Caco-2 (cell line): ENCODE measurements around the gene NOBOX. TPM values are rescaled to one million over a fixed set of nuclear protein-coding genes. Genes with fewer than 3 reads are reported as not detected.

Experiments used
- BruUV-seq: library from RNA; stranded (reverse); fragments of 400-500 nt; replicated peaks from 2 replicates; lab custom pipeline; 2021; lab: Mats Ljungman, UMichigan
- CTCF ChIA-PET: fragments of 300-600 bp; sonication (Branson Sonifier 250); formaldehyde crosslinking; loops from one replicate; lab custom pipeline; 2022; ENCODE audit warnings: antibody characterized with exemption; lab: Charles Lee
- POLR2A ChIA-PET: fragments of 300-600 bp; sonication (Branson Sonifier 250); formaldehyde crosslinking; loops from one replicate; lab custom pipeline; 2022; ENCODE audit warnings: antibody characterized with exemption; lab: Charles Lee
- DNase-seq, 2 experiments: peaks; one replicate each; pipeline versions ENCODE4 v3.0.0 to v3.0.0-alpha.2; 2020 to 2022
- H3K27me3 ChIP-seq: replicated peaks from 2 replicates; pipeline ENCODE4 v1.6.0; 2011; ENCODE audit warnings: low read length; ENCODE audit not compliant: control insufficient read depth, insufficient read depth
- H3K36me3 ChIP-seq: 2 replicates; pipeline ENCODE4 v1.5.1; 2011; ENCODE audit warnings: low read length; ENCODE audit not compliant: control insufficient read depth, insufficient read depth
- H3K4me1 ChIP-seq: fragments of 250-450 bp; sonication (Bioruptor Pico); 2 replicates; pipeline ENCODE4 v1.5.1; 2020; ENCODE audit warnings: mild to moderate bottlenecking
- H3K4me3 ChIP-seq: 2 replicates; pipeline ENCODE4 v1.5.1; 2011; ENCODE audit warnings: low read depth, mild to moderate bottlenecking, control low read depth, low read length
- H3K9me3 ChIP-seq: fragments of 250-450 bp; sonication (Bioruptor Pico); 2 replicates; pipeline ENCODE4 v1.5.1; 2020; ENCODE audit warnings: mild to moderate bottlenecking, moderate library complexity
- H3K27ac Mint-ChIP-seq: one replicate; pipeline ENCODE4 v1.8.0; 2022; ENCODE audit warnings: mixed read lengths; ENCODE audit not compliant: unreplicated experiment
- H3K27me3 Mint-ChIP-seq: one replicate; pipeline ENCODE4 v1.8.0; 2022; ENCODE audit warnings: mixed read lengths; ENCODE audit not compliant: insufficient read depth, unreplicated experiment
- H3K36me3 Mint-ChIP-seq: one replicate; pipeline ENCODE4 v1.8.0; 2022; ENCODE audit warnings: mild to moderate bottlenecking, mixed read lengths; ENCODE audit not compliant: insufficient read depth, unreplicated experiment
- H3K4me1 Mint-ChIP-seq: one replicate; pipeline ENCODE4 v1.8.0; 2022; ENCODE audit warnings: low read depth, mixed read lengths; ENCODE audit not compliant: unreplicated experiment
- H3K4me3 Mint-ChIP-seq: one replicate; pipeline ENCODE4 v1.8.0; 2022; ENCODE audit warnings: mild to moderate bottlenecking, moderate library complexity, mixed read lengths; ENCODE audit not compliant: unreplicated experiment
- H3K9me3 Mint-ChIP-seq: one replicate; pipeline ENCODE4 v1.8.0; 2022; ENCODE audit warnings: mixed read lengths; ENCODE audit not compliant: unreplicated experiment
- CTCF ChIP-seq, 2 experiments: fragments of 200-600 bp in 1 of 2; IDR thresholded peaks; 1 replicate in 1 of 2; 2 replicates in 1 of 2; pipeline versions ENCODE4 v1.5.1 to v1.8.0; 2011 to 2022; ENCODE audit warnings: antibody characterized with exemption in 1 of 2, control low read depth in 1 of 2, inconsistent platforms in 1 of 2, low read depth in 1 of 2, low read length in 1 of 2, mild to moderate bottlenecking in 1 of 2, moderate library complexity in 1 of 2; ENCODE audit not compliant: insufficient read depth in 1 of 2, severe bottlenecking in 1 of 2, unreplicated experiment in 1 of 2
- intact Hi-C: fragments of 100-400 bp; cut with micrococcal nuclease; formaldehyde crosslinking; loops from one replicate; pipeline ENCODE4 v1.10.0; 2022; ENCODE audit not compliant: unreplicated experiment
- total RNA-seq: library from RNA; stranded (reverse); gene quantifications from 2 replicates; pipeline ENCODE4 v1.2.3, GENCODE V29; 2022

The NOBOX gene
- total RNA-seq, 1 experiment from 2014 or later = not detected

DNA sequence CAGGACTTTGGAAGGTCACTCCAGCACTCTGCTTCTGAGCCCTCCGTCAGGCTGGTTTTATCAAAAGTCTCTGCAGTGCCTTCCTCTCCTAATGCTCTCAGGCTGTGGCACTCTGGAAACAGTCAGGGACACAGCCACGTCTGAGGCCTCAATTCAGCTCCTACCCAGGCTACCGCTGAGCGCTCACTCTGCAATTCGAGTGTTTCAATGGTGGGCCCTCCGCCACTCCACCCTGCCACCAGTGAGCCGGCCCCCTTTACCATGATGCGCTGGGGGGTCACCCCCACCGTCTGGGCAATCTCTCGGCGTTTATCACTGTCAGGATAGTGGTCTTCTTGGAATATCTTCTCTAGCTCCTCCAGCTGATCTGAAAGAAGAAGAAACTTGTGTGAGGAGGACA is 3.5 kb downstream of the NOBOX start:
- intact Hi-C loops = no loop called here
- BruUV-seq = no TSS peak
- no peaks in the 10 kb centered on the region for H3K27me3 ChIP-seq

GRCh38 chr7:144398911-144399310 is 4.6 kb downstream of the NOBOX start:
- H3K27me3 ChIP-seq = no peaks in the 10 kb centered on the region
- no peak overlapping the region for H3K4me3 Mint-ChIP-seq
- no peak overlapping the region for H3K27ac Mint-ChIP-seq
- H3K4me1 Mint-ChIP-seq = peaks cover 13% of the 10 kb centered on the region
- no peak overlapping the region for H3K4me3 ChIP-seq
- H3K36me3 Mint-ChIP-seq = no peaks in the 10 kb centered on the region
- intact Hi-C loops = no loop called here
- DNase-seq = no peak
- POLR2A ChIA-PET = no interaction called here
- no TSS peak for BruUV-seq
- H3K9me3 Mint-ChIP-seq = no peaks in the 10 kb centered on the region
- no peaks in the 10 kb centered on the region for H3K36me3 ChIP-seq
- H3K9me3 ChIP-seq = no peaks in the 10 kb centered on the region
- H3K4me1 ChIP-seq = no peaks in the 10 kb centered on the region; the same call in 1 of the 2 replicates
- no peak for TF ChIP-seq CTCF (IDR thresholded peaks at IDR 0.05; ENCODE audit: insufficient read depth in 1 of 2, low read depth in 1 of 2, low read length in 1 of 2, severe bottlenecking in 1 of 2, unreplicated experiment in 1 of 2)
- CTCF ChIA-PET = interaction anchor here (1.1 kb wide), 1 partner anchor 38 kb away, joined by 3 read pairs; no protein-coding TSS in a partner anchor
- H3K27me3 Mint-ChIP-seq = peaks cover 7% of the 10 kb centered on the region

More for the DNA sequence above, 3.5 kb downstream of the NOBOX start:
- H3K4me1 Mint-ChIP-seq = peaks cover 10% of the 10 kb centered on the region
- peaks cover 7% of the 10 kb centered on the region for H3K27me3 Mint-ChIP-seq
- H3K27ac Mint-ChIP-seq = no peak overlapping the region
- TF ChIP-seq CTCF (IDR thresholded peaks at IDR 0.05; ENCODE audit: insufficient read depth in 1 of 2, low read depth in 1 of 2, low read length in 1 of 2, severe bottlenecking in 1 of 2, unreplicated experiment in 1 of 2) = no peak
- ChIA-PET POLR2A (no interaction called here), CTCF (no interaction called here)
- no peaks in the 10 kb centered on the region for H3K9me3 Mint-ChIP-seq
- DNase-seq = no peak
- no peaks in the 10 kb centered on the region for H3K4me1 ChIP-seq
- H3K36me3 ChIP-seq = no peaks in the 10 kb centered on the region
- no peaks in the 10 kb centered on the region for H3K9me3 ChIP-seq
- no peak overlapping the region for H3K4me3 ChIP-seq
- no peaks in the 10 kb centered on the region for H3K36me3 Mint-ChIP-seq
- no peak overlapping the region for H3K4me3 Mint-ChIP-seq

DNA sequence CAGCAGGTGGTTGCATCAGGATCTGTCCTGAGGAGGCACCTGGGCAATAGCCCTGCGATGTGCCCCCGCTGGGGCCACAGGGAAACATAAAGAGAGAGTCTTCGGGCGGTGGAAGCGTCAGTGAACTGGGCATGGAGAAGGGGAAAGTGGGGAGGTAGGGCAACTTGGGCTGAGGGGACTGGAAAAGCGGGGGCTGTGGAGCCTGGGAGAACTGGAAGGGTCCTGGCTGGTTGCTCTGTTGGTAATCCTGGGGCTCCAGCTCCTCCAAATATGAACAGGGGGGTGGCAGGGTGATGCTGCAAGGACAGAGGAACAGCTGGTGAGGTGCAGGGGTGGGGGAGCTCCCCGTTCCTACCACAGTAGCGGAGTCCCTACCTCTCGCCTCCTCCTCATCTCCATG is 5.2 kb downstream of the NOBOX start:
- no peak overlapping the region for H3K4me3 Mint-ChIP-seq
- Histone ChIP-seq H3K27me3 (no peaks in the 10 kb centered on the region), H3K9me3 (no peaks in the 10 kb centered on the region), H3K36me3 (no peaks in the 10 kb centered on the region), H3K4me1 (no peaks in the 10 kb centered on the region; the same call in 1 of the 2 replicates), H3K4me3 (no peak overlapping the region)
- ChIA-PET CTCF (interaction anchor here (1.1 kb wide), 1 partner anchor 39 kb away, joined by 3 read pairs; no protein-coding TSS in a partner anchor), POLR2A (no interaction called here)
- H3K27ac Mint-ChIP-seq = no peak overlapping the region
- H3K36me3 Mint-ChIP-seq = no peaks in the 10 kb centered on the region
- intact Hi-C loops = no loop called here
- peaks cover 7% of the 10 kb centered on the region for H3K27me3 Mint-ChIP-seq
- DNase-seq = no peak
- BruUV-seq = no TSS peak
- no peak for TF ChIP-seq CTCF (IDR thresholded peaks at IDR 0.05; ENCODE audit: insufficient read depth in 1 of 2, low read depth in 1 of 2, low read length in 1 of 2, severe bottlenecking in 1 of 2, unreplicated experiment in 1 of 2)
- no peaks in the 10 kb centered on the region for H3K9me3 Mint-ChIP-seq
- peaks cover 13% of the 10 kb centered on the region for H3K4me1 Mint-ChIP-seq
